ENCODE results near the gene SMIM44. TPM values are rescaled to one million over a fixed set of nuclear protein-coding genes. Genes with fewer than 3 reads are reported as not detected.
"Not testable (repeated sequence)": the region's sequence is repeated elsewhere in the genome, so short reads cannot be mapped to it uniquely, and the experiment has no call there.

The SMIM44 gene
- not detected for total RNA-seq

GRCh38 chr19:3483226-3483628 is at the start of gene SMIM44:
SMIM44 (minus strand) TSS chr19:3483441; CDS start chr19:3483403, 38 bp downstream.
- Mint-ChIP-seq H3K4me1 (peaks cover 10% of the 10 kb centered on the region), H3K27ac (no peak within 1 kb of the TSS), H3K27me3 (peaks cover 1% of the 10 kb centered on the region), H3K9me3 (no peaks in the 10 kb centered on the region), H3K4me3 (no peak within 1 kb of the TSS), H3K36me3 (ENCODE audit: low read depth) (peaks cover 2% of the 10 kb centered on the region)
- no peak for DNase-seq
- ChIA-PET CTCF (interaction anchor here (0.6 to 2.0 kb wide), 4 partner anchors 10 to 397 kb away, joined by 3 to 5 read pairs (median 4); no protein-coding TSS in a partner anchor), POLR2A (no interaction called here)

- ChIA-PET CTCF (no interaction called here), POLR2A (no interaction called here)
- no peaks in the 10 kb centered on the region for H3K4me1 Mint-ChIP-seq
- peaks cover 19% of the 10 kb centered on the region for H3K36me3 Mint-ChIP-seq (ENCODE audit: low read depth)
- H3K27me3 Mint-ChIP-seq, result no peaks in the 10 kb centered on the region
- H3K9me3 Mint-ChIP-seq, result no peaks in the 10 kb centered on the region
- no peak for DNase-seq
- H3K27ac Mint-ChIP-seq, result peak overlapping the region; percentile 13
- H3K4me3 Mint-ChIP-seq, result no peak overlapping the region
These were observed 49.8 kb upstream of the SMIM44 start for GRCh38 chr19:3533033-3533432.

GRCh38 chr19:3532154-3532786 is 49.0 kb upstream of the SMIM44 start:
- DNase-seq, result no peak
- H3K27ac Mint-ChIP-seq, result peak overlapping the region; percentile 13
- H3K4me1 Mint-ChIP-seq, result no peaks in the 10 kb centered on the region
- ChIA-PET CTCF (interaction anchor here (0.9 kb wide), 1 partner anchor 19 kb away, joined by 3 read pairs; no protein-coding TSS in a partner anchor), POLR2A (no interaction called here)
- peaks cover 19% of the 10 kb centered on the region for H3K36me3 Mint-ChIP-seq (ENCODE audit: low read depth)
- no peaks in the 10 kb centered on the region for H3K27me3 Mint-ChIP-seq
- H3K9me3 Mint-ChIP-seq, result no peaks in the 10 kb centered on the region
- no peak overlapping the region for H3K4me3 Mint-ChIP-seq

GRCh38 chr19:3531716-3532115 is 48.5 kb upstream of the SMIM44 start:
- Mint-ChIP-seq H3K27ac (no peak overlapping the region), H3K27me3 (no peaks in the 10 kb centered on the region), H3K4me3 (no peak overlapping the region), H3K4me1 (no peaks in the 10 kb centered on the region), H3K9me3 (no peaks in the 10 kb centered on the region), H3K36me3 (ENCODE audit: low read depth) (peaks cover 23% of the 10 kb centered on the region)
- ChIA-PET POLR2A (no interaction called here), CTCF (interaction anchor here (0.9 kb wide), 1 partner anchor 20 kb away, joined by 3 read pairs; no protein-coding TSS in a partner anchor)
- DNase-seq, result no peak

- Mint-ChIP-seq H3K9me3 (no peaks in the 10 kb centered on the region), H3K27me3 (no peaks in the 10 kb centered on the region), H3K4me1 (no peaks in the 10 kb centered on the region), H3K27ac (no peak overlapping the region), H3K4me3 (no peak overlapping the region), H3K36me3 (ENCODE audit: low read depth) (peaks cover 18% of the 10 kb centered on the region)
- no peak for DNase-seq
- ChIA-PET POLR2A (no interaction called here), CTCF (no interaction called here)
These were observed 47.1 kb upstream of the SMIM44 start for GRCh38 chr19:3530389-3530788.

GRCh38 chr19:3529299-3529698 is 46.1 kb upstream of the SMIM44 start:
- H3K9me3 Mint-ChIP-seq; H3K27ac Mint-ChIP-seq; H3K27me3 Mint-ChIP-seq; H3K36me3 Mint-ChIP-seq (ENCODE audit: low read depth); DNase-seq; CTCF ChIA-PET; H3K4me1 Mint-ChIP-seq; POLR2A ChIA-PET; H3K4me3 Mint-ChIP-seq: not testable (repeated sequence)

GRCh38 chr19:3528539-3529211 is 45.4 kb upstream of the SMIM44 start:
- Mint-ChIP-seq H3K9me3 (no peaks in the 10 kb centered on the region), H3K4me1 (no peaks in the 10 kb centered on the region), H3K4me3 (no peak overlapping the region), H3K36me3 (ENCODE audit: low read depth) (peaks cover 14% of the 10 kb centered on the region), H3K27me3 (no peaks in the 10 kb centered on the region), H3K27ac (no peak overlapping the region)
- ChIA-PET POLR2A (no interaction called here), CTCF (interaction anchor here (1.2 kb wide), 1 partner anchor 16 kb away, joined by 3 read pairs; no protein-coding TSS in a partner anchor)
- no peak for DNase-seq

GRCh38 chr19:3528080-3528479 is 44.8 kb upstream of the SMIM44 start:
- CTCF ChIA-PET, result interaction anchor here (1.2 to 1.6 kb wide), 2 partner anchors 17 to 25 kb away, joined by 3 read pairs; no protein-coding TSS in a partner anchor
- H3K27me3 Mint-ChIP-seq, result no peaks in the 10 kb centered on the region
- DNase-seq, result no peak
- POLR2A ChIA-PET, result no interaction called here
- peaks cover 10% of the 10 kb centered on the region for H3K36me3 Mint-ChIP-seq (ENCODE audit: low read depth)
- H3K4me1 Mint-ChIP-seq, result no peaks in the 10 kb centered on the region
- no peak overlapping the region for H3K27ac Mint-ChIP-seq
- no peaks in the 10 kb centered on the region for H3K9me3 Mint-ChIP-seq
- no peak overlapping the region for H3K4me3 Mint-ChIP-seq

- Mint-ChIP-seq H3K4me1 (no peaks in the 10 kb centered on the region), H3K27ac (no peak overlapping the region), H3K36me3 (ENCODE audit: low read depth) (peaks cover 9% of the 10 kb centered on the region), H3K27me3 (no peaks in the 10 kb centered on the region), H3K9me3 (no peaks in the 10 kb centered on the region), H3K4me3 (no peak overlapping the region)
- no peak for DNase-seq
- CTCF ChIA-PET, result interaction anchor here (1.1 to 1.6 kb wide), 3 partner anchors 18 to 24 kb away, joined by 3 read pairs; no protein-coding TSS in a partner anchor
- POLR2A ChIA-PET, result no interaction called here
These were observed 44.1 kb upstream of the SMIM44 start for GRCh38 chr19:3527238-3527910.

GRCh38 chr19:3526507-3527237 is 43.4 kb upstream of the SMIM44 start:
- Mint-ChIP-seq H3K27ac (no peak overlapping the region), H3K4me3 (no peak overlapping the region), H3K27me3 (no peaks in the 10 kb centered on the region), H3K4me1 (no peaks in the 10 kb centered on the region), H3K36me3 (ENCODE audit: low read depth) (peaks cover 11% of the 10 kb centered on the region), H3K9me3 (no peaks in the 10 kb centered on the region)
- POLR2A ChIA-PET, result no interaction called here
- DNase-seq, result no peak
- CTCF ChIA-PET, result interaction anchor here (1.1 to 1.6 kb wide), 2 partner anchors 18 to 24 kb away, joined by 3 read pairs; no protein-coding TSS in a partner anchor

GRCh38 chr19:3524904-3525451 is 41.7 kb upstream of the SMIM44 start:
- no peaks in the 10 kb centered on the region for H3K27me3 Mint-ChIP-seq
- no peak overlapping the region for H3K27ac Mint-ChIP-seq
- no peak overlapping the region for H3K4me3 Mint-ChIP-seq
- H3K4me1 Mint-ChIP-seq, result peaks cover 5% of the 10 kb centered on the region
- ChIA-PET CTCF (no interaction called here), POLR2A (no interaction called here)
- H3K9me3 Mint-ChIP-seq, result no peaks in the 10 kb centered on the region
- DNase-seq, result no peak
- peaks cover 16% of the 10 kb centered on the region for H3K36me3 Mint-ChIP-seq (ENCODE audit: low read depth)

GRCh38 chr19:3524078-3524842 is 41.0 kb upstream of the SMIM44 start:
- H3K4me3 Mint-ChIP-seq, result no peak overlapping the region

More at GRCh38 chr19:3524078-3524842, 41.0 kb upstream of the SMIM44 start:
- ChIA-PET CTCF (no interaction called here), POLR2A (no interaction called here)
- Mint-ChIP-seq H3K36me3 (ENCODE audit: low read depth) (peaks cover 16% of the 10 kb centered on the region), H3K9me3 (no peaks in the 10 kb centered on the region), H3K4me1 (peaks cover 5% of the 10 kb centered on the region), H3K27me3 (no peaks in the 10 kb centered on the region), H3K27ac (no peak overlapping the region)
- no peak for DNase-seq

Measured in activated CD4-positive, alpha-beta T cell treated with anti-CD3 and anti-CD28 coated beads, Interleukin-2, amount 10 ng/mL, durations not matched to agents 7 days and 5 days (primary cell).